ENCODE data around the gene GFOD2. TPM values are rescaled to one million over a fixed set of nuclear protein-coding genes. Genes with fewer than 3 reads are reported as not detected.

Gene GFOD2
- total RNA-seq, 1 donor from 2014 or later, result 13.4 TPM

GRCh38 chr16:67648088-67648763 lies 70.9 kb downstream of the GFOD2 start:
- intact Hi-C loops (cut with micrococcal nuclease), result no loop called here

DNA sequence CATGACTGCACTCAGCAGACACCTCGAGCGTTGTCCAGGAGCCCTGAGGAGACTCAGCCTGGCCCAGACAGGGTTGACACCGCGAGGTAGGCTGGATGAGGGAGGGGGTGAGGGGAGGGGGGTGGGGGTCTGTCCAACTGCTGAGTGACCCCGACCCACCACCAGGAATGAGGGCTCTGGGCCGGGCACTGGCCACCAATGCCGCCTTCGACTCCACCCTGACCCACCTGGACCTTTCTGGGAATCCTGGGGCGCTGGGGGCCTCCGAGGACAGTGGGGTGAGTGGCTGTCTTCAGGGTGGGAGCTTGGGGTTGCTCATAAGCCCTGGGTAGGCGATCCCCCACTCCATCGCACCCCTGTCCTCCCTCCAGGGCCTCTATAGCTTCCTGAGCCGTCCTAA lies 71.4 kb downstream of the GFOD2 start:
- intact Hi-C loops (cut with micrococcal nuclease), result no loop called here

DNA sequence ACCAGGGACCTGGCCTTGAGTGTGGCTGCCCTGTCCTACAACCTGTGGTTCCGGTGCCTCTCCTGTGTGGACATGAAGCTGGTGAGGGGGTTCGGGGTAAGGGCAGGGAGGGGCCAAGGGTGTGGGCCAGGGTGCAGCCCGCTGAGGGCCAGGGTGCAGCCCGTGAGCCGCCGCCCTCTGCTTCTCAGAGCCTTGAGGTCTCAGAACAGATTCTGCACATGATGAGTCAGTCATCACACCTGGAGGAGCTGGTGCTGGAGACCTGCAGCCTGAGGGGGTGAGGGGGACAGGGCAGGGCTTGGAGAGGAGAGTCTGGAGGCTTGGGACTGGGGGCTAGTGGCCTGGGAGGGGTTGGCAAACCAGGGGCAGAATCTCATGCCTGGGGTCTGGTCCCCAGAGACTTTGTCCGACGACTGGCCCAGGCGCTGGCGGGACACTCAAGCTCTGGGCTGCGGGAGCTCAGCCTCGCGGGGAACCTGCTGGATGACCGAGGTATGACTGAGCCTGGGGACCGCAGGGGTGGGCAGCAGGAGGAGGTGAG lies 71.9 kb downstream of the GFOD2 start:
- intact Hi-C loops (cut with micrococcal nuclease), result no loop called here

DNA sequence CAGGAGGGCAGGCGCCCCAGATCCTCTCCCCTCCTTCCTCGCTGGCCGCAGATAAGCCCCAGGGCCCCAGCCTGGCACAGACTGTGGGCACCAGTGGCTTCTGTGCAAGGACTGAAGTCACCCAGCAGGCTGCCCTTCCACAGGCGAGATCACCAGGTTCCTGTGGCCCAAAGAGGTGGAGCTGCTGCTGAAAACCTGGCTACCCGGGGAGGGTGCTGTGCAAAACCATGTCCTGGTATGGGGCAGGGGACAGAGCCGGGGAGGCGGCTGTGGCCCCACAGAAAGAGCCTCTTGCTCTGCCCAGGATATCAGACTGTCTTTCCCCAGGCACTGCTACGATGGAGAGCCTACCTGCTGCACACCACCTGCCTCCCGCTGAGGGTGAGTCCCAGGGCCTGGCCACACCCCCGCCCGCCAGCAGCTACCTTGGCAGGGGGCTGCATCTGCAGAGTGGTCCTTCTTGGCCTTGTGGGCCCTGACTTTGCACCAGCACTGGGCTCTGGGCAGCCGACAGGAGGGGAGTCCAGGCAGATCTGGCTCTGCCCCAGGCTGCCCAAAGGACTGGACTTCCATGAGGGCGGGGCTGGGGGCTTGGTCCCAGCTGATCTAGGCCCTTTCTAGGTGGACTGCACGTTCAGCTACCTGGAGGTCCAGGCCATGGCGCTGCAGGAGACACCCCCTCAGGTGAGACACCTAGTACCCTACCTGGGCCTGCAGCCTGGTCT lies 73.6 kb downstream of the GFOD2 start:
- intact Hi-C loops (cut with micrococcal nuclease), result loop anchor here (1.0 kb wide), 5 partner anchors 15 to 124 kb away; partner anchors contain the start of genes ACD, CTCF and PARD6A

- intact Hi-C loops (cut with micrococcal nuclease), result loop anchor here (1.0 kb wide), 1 partner anchor 150 kb away; no protein-coding TSS in a partner anchor
Measured at GRCh38 chr16:67644038-67644437, 75.1 kb downstream of the GFOD2 start.

DNA sequence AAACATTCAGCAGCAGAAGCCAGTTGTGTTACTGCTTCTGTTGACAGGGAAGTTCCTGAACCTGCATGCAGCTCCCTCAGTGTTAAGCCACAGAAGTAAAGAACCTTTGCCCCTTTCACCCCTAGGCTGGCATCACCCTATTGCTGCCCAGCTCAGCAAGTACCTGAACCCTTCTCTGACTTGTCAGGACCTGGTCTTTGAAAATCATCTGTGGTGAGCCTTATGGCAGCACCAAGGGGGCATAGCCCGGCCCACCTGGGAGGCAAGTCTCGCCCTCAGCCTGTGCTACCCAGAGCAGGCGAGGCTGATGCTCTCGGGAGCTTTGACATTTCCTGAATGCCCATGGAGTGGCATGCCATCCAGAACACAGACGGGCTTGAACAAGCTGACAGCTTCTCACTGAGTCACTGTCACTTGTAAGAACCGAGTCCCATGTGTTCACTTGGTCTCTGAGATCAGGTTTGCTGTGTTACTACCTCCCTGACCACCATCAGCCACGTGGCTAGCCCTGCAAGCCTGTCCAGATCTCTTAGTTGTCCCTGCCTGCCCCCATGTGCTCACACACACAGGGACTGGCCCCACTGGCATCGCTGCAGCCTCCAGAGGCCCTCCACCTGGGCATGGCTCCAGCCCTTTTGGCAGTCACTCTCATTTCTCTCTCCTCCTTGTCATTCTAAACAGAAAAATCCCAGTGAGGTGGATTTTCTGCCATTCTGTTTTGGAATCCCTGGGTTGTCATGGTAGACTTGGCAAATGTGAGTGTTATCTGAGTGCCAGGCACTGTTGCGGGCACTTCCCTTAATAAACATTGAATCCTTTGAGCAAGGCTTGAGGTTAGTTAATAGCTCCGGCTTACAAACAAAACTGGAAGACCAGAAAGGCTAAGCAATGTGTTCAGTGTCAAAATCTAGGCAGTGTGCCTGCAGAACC lies 77.1 kb downstream of the GFOD2 start:
- intact Hi-C loops (cut with micrococcal nuclease), result no loop called here

- intact Hi-C loops (cut with micrococcal nuclease), result no loop called here
Measured at GRCh38 chr16:67637625-67638024, 81.5 kb downstream of the GFOD2 start.

- intact Hi-C loops (cut with micrococcal nuclease), result no loop called here
Measured at GRCh38 chr16:67636713-67637112, 82.4 kb downstream of the GFOD2 start.

DNA sequence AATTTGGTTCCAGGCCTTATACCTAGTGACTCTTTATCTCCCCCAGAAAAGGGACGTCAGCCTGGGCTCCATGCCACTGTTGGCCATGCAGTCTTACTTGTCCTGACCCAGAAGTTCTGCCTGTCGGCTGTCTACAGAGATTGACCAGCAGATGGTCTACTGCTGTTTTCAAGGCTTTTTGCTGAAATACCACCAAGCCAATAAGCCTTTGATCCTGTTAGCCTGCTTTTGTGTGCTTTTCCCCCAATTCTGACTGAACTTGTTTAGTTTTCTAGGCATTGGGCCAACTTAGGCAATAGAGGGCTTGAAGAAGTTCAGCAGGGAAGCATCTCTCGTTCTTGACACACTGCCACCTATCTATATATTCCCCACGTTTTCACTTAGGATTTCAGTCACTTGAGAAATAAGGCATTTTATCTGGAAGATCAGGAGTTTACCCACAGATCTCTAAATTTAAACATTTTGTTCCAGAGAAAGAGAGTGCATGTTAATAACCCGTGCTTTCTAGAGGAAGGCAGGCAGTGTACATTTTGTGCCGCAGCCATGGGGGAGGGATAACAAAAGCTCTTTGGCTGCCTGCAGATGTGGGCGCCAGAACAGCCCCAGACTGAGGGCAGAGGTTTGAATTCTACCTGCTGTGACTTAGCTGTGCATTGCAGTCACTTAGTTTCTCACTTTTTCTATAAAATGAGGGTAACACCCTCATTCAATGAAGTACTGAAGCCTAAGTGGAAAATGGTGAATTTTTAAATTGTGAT lies 86.5 kb downstream of the GFOD2 start:
- intact Hi-C loops (cut with micrococcal nuclease), result no loop called here

- intact Hi-C loops (cut with micrococcal nuclease), result no loop called here
Measured at GRCh38 chr16:67628216-67628615, 90.9 kb downstream of the GFOD2 start.

Other genes starting within 250 kb of the GFOD2 start
- gene ATP6V0D1, start 238.2 kb downstream of the GFOD2 start, total RNA-seq, result 69.7 and 70.7 TPM in 2 replicates
- not detected in 2 replicates for gene AGRP, start 235.8 kb downstream of the GFOD2 start, total RNA-seq
- gene RIPOR1, start 190.5 kb downstream of the GFOD2 start, total RNA-seq, result 47.9 and 52.6 TPM in 2 replicates
- gene CTCF, start 156.8 kb downstream of the GFOD2 start, total RNA-seq, result 75.3 and 79.3 TPM in 2 replicates
- gene CARMIL2, start 74.2 kb downstream of the GFOD2 start, total RNA-seq, result 206 and 225 TPM in 2 replicates
- 39.9 and 42.8 TPM in 2 replicates for gene ACD, start 59.1 kb downstream of the GFOD2 start, total RNA-seq
- gene PARD6A, start 58.4 kb downstream of the GFOD2 start, total RNA-seq, result 10.2 and 11.1 TPM in 2 replicates
- gene ENKD1, start 52.6 kb downstream of the GFOD2 start, total RNA-seq, result 8.5 and 9.0 TPM in 2 replicates
- 1.9 and 3.2 TPM in 2 replicates for gene C16orf86, start 52.5 kb downstream of the GFOD2 start, total RNA-seq
- gene RANBP10, start 87.2 kb upstream of the GFOD2 start, total RNA-seq, result 34.4 and 36.4 TPM in 2 replicates
- 0.32 and 0.61 TPM in 2 replicates for gene TSNAXIP1, start 87.6 kb upstream of the GFOD2 start, total RNA-seq
- 39.5 and 42.0 TPM in 2 replicates for gene THAP11, start 123.0 kb upstream of the GFOD2 start, total RNA-seq
- 126 and 132 TPM in 2 replicates for gene NUTF2, start 127.6 kb upstream of the GFOD2 start, total RNA-seq
- gene CENPT, start 128.4 kb upstream of the GFOD2 start, total RNA-seq, result 56.0 and 60.9 TPM in 2 replicates
- gene EDC4, start 153.7 kb upstream of the GFOD2 start, total RNA-seq, result 120 and 137 TPM in 2 replicates
- 0.59 TPM in 1 of 2 replicates, not detected in the other for gene NRN1L, start 165.6 kb upstream of the GFOD2 start, total RNA-seq
- gene PSKH1, start 173.9 kb upstream of the GFOD2 start, total RNA-seq, result 24.0 and 24.1 TPM in 2 replicates
- 9.5 and 10.9 TPM in 2 replicates for gene CTRL, start 212.5 kb upstream of the GFOD2 start, total RNA-seq
- gene PSMB10, start 217.5 kb upstream of the GFOD2 start, total RNA-seq, result 357 and 364 TPM in 2 replicates
- 16.0 and 24.7 TPM in 2 replicates for gene LCAT, start 224.8 kb upstream of the GFOD2 start, total RNA-seq
- gene SLC12A4, start 249.3 kb upstream of the GFOD2 start, total RNA-seq, result 48.1 and 48.6 TPM in 2 replicates